Ovary (tissue), 3 donors: ENCODE measurements around the gene MAPKAP1.

Experiments used
- CTCF ChIP-seq, 3 donors: fragments of 450-650 bp in 2 of 3; fragments of 200-600 bp in 1 of 3; IDR thresholded peaks; one replicate each; pipeline versions ENCODE4 v1.5.1 to v1.8.0; 2016 to 2022; ENCODE audit warnings: antibody characterized with exemption in 3 of 3, mild to moderate bottlenecking in 1 of 3
- POLR2A ChIP-seq: fragments of 450-650 bp; IDR thresholded peaks from one replicate; pipeline ENCODE4 v1.6.1; 2017; ENCODE audit warnings: antibody characterized with exemption, mild to moderate bottlenecking, moderate library complexity
- donor health status: DM: no; HTN: no; CAD: no.

- TF ChIP-seq CTCF (IDR thresholded peaks at IDR 0.05) (no peak), POLR2A (no peak)
Observed at GRCh38 chr9:125749951-125750626, 43.1 kb upstream of the MAPKAP1 start.
